ENCODE data around the gene RAD51B.

DNA sequence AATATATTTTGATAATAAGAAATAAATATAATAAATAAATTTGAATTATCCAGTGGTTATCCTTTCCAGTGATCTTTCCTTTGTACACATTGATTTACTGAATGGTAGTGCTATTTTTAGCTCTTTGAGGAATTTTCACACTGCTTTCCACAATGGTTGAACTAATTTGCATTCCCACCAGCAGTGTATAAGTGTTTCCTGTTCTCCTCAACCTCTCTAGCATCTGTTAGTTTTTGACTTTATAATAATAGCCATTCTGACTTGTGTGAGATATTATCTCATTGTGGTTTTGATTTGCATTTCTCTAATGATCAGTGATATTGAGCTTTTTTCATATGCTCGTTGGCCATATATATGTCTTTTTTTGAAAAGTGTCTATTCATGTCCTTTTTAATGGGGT, 333.7 kb downstream of the RAD51B start:
- TF ChIP-seq EZH2 (IDR thresholded peaks at IDR 0.05) = no peak
- no peak for TF ChIP-seq SIN3A (IDR thresholded peaks at IDR 0.05; ENCODE audit: low read depth)
- no peak for TF ChIP-seq POLR2A (IDR thresholded peaks at IDR 0.05; ENCODE audit: borderline replicate concordance, extremely low read depth, insufficient read depth, insufficient read length)
- TF ChIP-seq, protein P1, sequence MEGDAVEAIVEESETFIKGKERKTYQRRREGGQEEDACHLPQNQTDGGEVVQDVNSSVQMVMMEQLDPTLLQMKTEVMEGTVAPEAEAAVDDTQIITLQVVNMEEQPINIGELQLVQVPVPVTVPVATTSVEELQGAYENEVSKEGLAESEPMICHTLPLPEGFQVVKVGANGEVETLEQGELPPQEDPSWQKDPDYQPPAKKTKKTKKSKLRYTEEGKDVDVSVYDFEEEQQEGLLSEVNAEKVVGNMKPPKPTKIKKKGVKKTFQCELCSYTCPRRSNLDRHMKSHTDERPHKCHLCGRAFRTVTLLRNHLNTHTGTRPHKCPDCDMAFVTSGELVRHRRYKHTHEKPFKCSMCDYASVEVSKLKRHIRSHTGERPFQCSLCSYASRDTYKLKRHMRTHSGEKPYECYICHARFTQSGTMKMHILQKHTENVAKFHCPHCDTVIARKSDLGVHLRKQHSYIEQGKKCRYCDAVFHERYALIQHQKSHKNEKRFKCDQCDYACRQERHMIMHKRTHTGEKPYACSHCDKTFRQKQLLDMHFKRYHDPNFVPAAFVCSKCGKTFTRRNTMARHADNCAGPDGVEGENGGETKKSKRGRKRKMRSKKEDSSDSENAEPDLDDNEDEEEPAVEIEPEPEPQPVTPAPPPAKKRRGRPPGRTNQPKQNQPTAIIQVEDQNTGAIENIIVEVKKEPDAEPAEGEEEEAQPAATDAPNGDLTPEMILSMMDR (IDR thresholded peaks at IDR 0.05 in 2 of 3, conservative IDR thresholded peaks at IDR 0.05 in 1 of 3; ENCODE audit: borderline replicate concordance in 1 of 3, insufficient read depth in 1 of 3, low read depth in 2 of 3, low read length in 2 of 3) = no peak
- no peak for TF ChIP-seq CEBPB (IDR thresholded peaks at IDR 0.05; ENCODE audit: low read depth)
- TF ChIP-seq POLR2AphosphoS5 (IDR thresholded peaks at IDR 0.05; ENCODE audit: low read depth, low read length) = no peak
- TF ChIP-seq, protein P2, sequence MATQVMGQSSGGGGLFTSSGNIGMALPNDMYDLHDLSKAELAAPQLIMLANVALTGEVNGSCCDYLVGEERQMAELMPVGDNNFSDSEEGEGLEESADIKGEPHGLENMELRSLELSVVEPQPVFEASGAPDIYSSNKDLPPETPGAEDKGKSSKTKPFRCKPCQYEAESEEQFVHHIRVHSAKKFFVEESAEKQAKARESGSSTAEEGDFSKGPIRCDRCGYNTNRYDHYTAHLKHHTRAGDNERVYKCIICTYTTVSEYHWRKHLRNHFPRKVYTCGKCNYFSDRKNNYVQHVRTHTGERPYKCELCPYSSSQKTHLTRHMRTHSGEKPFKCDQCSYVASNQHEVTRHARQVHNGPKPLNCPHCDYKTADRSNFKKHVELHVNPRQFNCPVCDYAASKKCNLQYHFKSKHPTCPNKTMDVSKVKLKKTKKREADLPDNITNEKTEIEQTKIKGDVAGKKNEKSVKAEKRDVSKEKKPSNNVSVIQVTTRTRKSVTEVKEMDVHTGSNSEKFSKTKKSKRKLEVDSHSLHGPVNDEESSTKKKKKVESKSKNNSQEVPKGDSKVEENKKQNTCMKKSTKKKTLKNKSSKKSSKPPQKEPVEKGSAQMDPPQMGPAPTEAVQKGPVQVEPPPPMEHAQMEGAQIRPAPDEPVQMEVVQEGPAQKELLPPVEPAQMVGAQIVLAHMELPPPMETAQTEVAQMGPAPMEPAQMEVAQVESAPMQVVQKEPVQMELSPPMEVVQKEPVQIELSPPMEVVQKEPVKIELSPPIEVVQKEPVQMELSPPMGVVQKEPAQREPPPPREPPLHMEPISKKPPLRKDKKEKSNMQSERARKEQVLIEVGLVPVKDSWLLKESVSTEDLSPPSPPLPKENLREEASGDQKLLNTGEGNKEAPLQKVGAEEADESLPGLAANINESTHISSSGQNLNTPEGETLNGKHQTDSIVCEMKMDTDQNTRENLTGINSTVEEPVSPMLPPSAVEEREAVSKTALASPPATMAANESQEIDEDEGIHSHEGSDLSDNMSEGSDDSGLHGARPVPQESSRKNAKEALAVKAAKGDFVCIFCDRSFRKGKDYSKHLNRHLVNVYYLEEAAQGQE (IDR thresholded peaks at IDR 0.05; ENCODE audit: low read depth) = no peak
- no peak for TF ChIP-seq JUND (IDR thresholded peaks at IDR 0.05)

Data from HCT116 (cell line).